Astrocyte (in vitro differentiated cells and primary cell): Measurements from ENCODE around the gene CDC42EP1. TPM values are rescaled to one million over a fixed set of nuclear protein-coding genes. Genes with fewer than 3 reads are reported as not detected.
A peak's percentile ranks its signal among the peaks of the same experiment; 100 is the strongest.

ENCODE experiments used
- DNase-seq: peaks from one replicate; pipeline ENCODE4 v3.0.0-alpha.2; 2010; ENCODE audit warnings: low read depth
- FAIRE-seq: peaks from 2 replicates; lab custom pipeline; 2011; peaks lifted over from hg19 to GRCh38; lab: Jason Lieb, UNC
- H2AFZ ChIP-seq: 2 replicates; pipeline ENCODE4 v1.6.0; 2012; ENCODE audit warnings: low read depth, low read length, inconsistent platforms
- H3K27ac ChIP-seq: 2 replicates; pipeline ENCODE4 v1.5.1; 2011; ENCODE audit warnings: low read depth, low read length, inconsistent platforms
- H3K27me3 ChIP-seq: 2 replicates; pipeline ENCODE4 v1.6.0; 2011; ENCODE audit warnings: low read length, inconsistent platforms; ENCODE audit not compliant: insufficient read depth
- H3K36me3 ChIP-seq: 2 replicates; pipeline ENCODE4 v1.5.1; 2011; ENCODE audit warnings: low read length, inconsistent platforms; ENCODE audit not compliant: insufficient read depth
- H3K4me1 ChIP-seq: 2 replicates; pipeline ENCODE4 v1.5.1; 2011; ENCODE audit warnings: low read length, inconsistent platforms; ENCODE audit not compliant: insufficient read depth
- H3K4me2 ChIP-seq: 2 replicates; pipeline ENCODE4 v1.6.0; 2012; ENCODE audit warnings: low read length, inconsistent platforms
- H3K4me3 ChIP-seq: 2 replicates; pipeline ENCODE4 v1.5.1; 2011; ENCODE audit warnings: low read depth, mild to moderate bottlenecking, low read length, inconsistent platforms; ENCODE audit not compliant: insufficient read depth
- H3K79me2 ChIP-seq: 2 replicates; pipeline ENCODE4 v1.6.0; 2012; ENCODE audit warnings: mild to moderate bottlenecking, low read length, inconsistent platforms; ENCODE audit not compliant: insufficient read depth
- H3K9ac ChIP-seq: 2 replicates; pipeline ENCODE4 v1.6.0; 2012; ENCODE audit warnings: mild to moderate bottlenecking, low read length, inconsistent platforms
- H3K9me3 ChIP-seq: 2 replicates; pipeline ENCODE4 v1.5.1; 2012; ENCODE audit warnings: low read depth, mild to moderate bottlenecking, low read length, inconsistent platforms; ENCODE audit not compliant: insufficient read depth
- H4K20me1 ChIP-seq: 2 replicates; pipeline ENCODE4 v1.6.0; 2012; ENCODE audit warnings: low read length, inconsistent platforms; ENCODE audit not compliant: insufficient read depth
- H3K27ac Mint-ChIP-seq: one replicate; pipeline ENCODE4 v1.8.0; 2021; ENCODE audit warnings: mild to moderate bottlenecking, mixed read lengths; ENCODE audit not compliant: unreplicated experiment
- H3K27me3 Mint-ChIP-seq: one replicate; pipeline ENCODE4 v1.8.0; 2021; ENCODE audit warnings: low read depth, mixed read lengths; ENCODE audit not compliant: unreplicated experiment
- H3K36me3 Mint-ChIP-seq: one replicate; pipeline ENCODE4 v1.8.0; 2021; ENCODE audit warnings: low read depth, mixed read lengths; ENCODE audit not compliant: unreplicated experiment
- H3K4me1 Mint-ChIP-seq: one replicate; pipeline ENCODE4 v1.8.0; 2021; ENCODE audit warnings: low read depth, mixed read lengths; ENCODE audit not compliant: unreplicated experiment
- H3K4me3 Mint-ChIP-seq: one replicate; pipeline ENCODE4 v1.8.0; 2021; ENCODE audit warnings: mild to moderate bottlenecking, moderate library complexity, mixed read lengths; ENCODE audit not compliant: unreplicated experiment
- H3K9me3 Mint-ChIP-seq: one replicate; pipeline ENCODE4 v1.8.0; 2021; ENCODE audit warnings: mild to moderate bottlenecking, mixed read lengths; ENCODE audit not compliant: unreplicated experiment
- EZH2 ChIP-seq: IDR thresholded peaks from 2 replicates; pipeline ENCODE4 v1.6.1; 2012; ENCODE audit warnings: mild to moderate bottlenecking, low read length, inconsistent platforms; ENCODE audit not compliant: insufficient read depth
- total RNA-seq: library from RNA; stranded (reverse); gene quantifications from 2 replicates; pipeline ENCODE4 v1.2.1, GENCODE V29; 2021
- TF ChIP-seq, protein P1 (sequence below): IDR thresholded peaks from 2 replicates; pipeline ENCODE4 v1.5.1; 2011; ENCODE audit warnings: low read depth, mild to moderate bottlenecking, inconsistent platforms, low read length, moderate library complexity; ENCODE audit not compliant: insufficient read depth

Gene CDC42EP1
- total RNA-seq, 1 donor from 2014 or later: 106 TPM

DNA sequence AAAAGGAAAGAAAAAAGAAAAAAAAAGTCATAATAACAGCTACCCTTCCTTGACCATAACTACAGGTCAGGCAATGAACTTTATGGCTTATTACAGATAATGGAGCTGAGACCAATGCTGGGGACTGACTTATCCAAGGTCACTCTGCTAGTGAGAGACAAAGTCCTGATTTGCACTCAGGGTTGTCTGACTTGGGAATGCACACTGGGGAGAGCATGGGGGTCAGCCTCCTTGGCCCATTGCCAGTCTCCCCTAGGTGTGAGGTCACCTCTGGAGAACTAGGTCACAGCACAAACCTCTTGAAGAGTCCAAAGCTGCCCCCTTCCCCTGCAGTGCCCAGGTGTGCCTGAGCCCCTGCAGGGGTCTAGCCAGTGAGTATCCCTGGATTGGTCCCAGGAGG is 5.3 kb upstream of the CDC42EP1 start:
- H2AFZ ChIP-seq: no peak overlapping the region
- H3K27me3 Mint-ChIP-seq: peaks cover 4% of the 10 kb centered on the region
- H3K27ac ChIP-seq: no peak overlapping the region
- no peak for DNase-seq
- no peak overlapping the region for H3K4me3 Mint-ChIP-seq
- no peaks in the 10 kb centered on the region for H3K36me3 Mint-ChIP-seq
- H3K4me1 ChIP-seq: peaks cover 31% of the 10 kb centered on the region
- no peak overlapping the region for H3K27ac Mint-ChIP-seq
- no peak overlapping the region for H3K4me2 ChIP-seq
- H3K27me3 ChIP-seq: no peaks in the 10 kb centered on the region
- no peaks in the 10 kb centered on the region for H3K36me3 ChIP-seq
- peaks cover 31% of the 10 kb centered on the region for H3K4me1 Mint-ChIP-seq
- no peak overlapping the region for H3K9ac ChIP-seq
- H3K9me3 Mint-ChIP-seq: no peaks in the 10 kb centered on the region
- no peak for TF ChIP-seq EZH2
- TF ChIP-seq, protein P1, sequence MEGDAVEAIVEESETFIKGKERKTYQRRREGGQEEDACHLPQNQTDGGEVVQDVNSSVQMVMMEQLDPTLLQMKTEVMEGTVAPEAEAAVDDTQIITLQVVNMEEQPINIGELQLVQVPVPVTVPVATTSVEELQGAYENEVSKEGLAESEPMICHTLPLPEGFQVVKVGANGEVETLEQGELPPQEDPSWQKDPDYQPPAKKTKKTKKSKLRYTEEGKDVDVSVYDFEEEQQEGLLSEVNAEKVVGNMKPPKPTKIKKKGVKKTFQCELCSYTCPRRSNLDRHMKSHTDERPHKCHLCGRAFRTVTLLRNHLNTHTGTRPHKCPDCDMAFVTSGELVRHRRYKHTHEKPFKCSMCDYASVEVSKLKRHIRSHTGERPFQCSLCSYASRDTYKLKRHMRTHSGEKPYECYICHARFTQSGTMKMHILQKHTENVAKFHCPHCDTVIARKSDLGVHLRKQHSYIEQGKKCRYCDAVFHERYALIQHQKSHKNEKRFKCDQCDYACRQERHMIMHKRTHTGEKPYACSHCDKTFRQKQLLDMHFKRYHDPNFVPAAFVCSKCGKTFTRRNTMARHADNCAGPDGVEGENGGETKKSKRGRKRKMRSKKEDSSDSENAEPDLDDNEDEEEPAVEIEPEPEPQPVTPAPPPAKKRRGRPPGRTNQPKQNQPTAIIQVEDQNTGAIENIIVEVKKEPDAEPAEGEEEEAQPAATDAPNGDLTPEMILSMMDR: no peak
- H4K20me1 ChIP-seq: no peaks in the 10 kb centered on the region
- H3K9me3 ChIP-seq: no peaks in the 10 kb centered on the region
- H3K79me2 ChIP-seq: peaks cover 7% of the 10 kb centered on the region
- FAIRE-seq: no peak
- H3K4me3 ChIP-seq: no peak overlapping the region

DNA sequence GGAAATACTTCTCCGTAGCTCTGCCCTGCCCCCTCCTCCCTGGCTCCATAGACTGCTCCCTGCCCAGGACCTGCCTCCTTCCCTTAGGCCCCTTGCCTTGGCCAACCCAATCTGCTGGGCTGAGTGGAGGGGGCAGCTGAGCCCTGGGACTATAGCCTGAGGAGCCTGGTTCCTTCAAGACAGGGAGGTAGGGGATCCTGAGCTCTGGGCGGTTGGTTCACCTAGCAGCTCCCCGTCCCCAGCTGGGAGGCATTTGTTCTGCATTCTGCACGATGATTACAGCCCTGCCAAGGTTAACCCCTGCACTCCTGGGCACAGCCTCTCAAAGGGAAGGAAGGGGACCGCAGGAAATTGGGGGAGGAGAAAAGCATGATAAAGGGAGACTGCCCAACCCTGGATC is 3.6 kb upstream of the CDC42EP1 start:
- peaks cover 4% of the 10 kb centered on the region for H3K27me3 Mint-ChIP-seq
- Histone ChIP-seq H3K9ac (no peak overlapping the region), H3K36me3 (no peaks in the 10 kb centered on the region), H3K27ac (no peak overlapping the region), H3K27me3 (no peaks in the 10 kb centered on the region), H3K79me2 (peaks cover 19% of the 10 kb centered on the region), H3K4me1 (peaks cover 30% of the 10 kb centered on the region), H2AFZ (no peak overlapping the region), H4K20me1 (no peaks in the 10 kb centered on the region), H3K4me3 (no peak overlapping the region), H3K9me3 (no peaks in the 10 kb centered on the region), H3K4me2 (peak overlapping the region; percentile 52)
- FAIRE-seq (no peak), DNase-seq (no peak)
- peaks cover 26% of the 10 kb centered on the region for H3K4me1 Mint-ChIP-seq
- TF ChIP-seq, protein P1: no peak
- no peak for TF ChIP-seq EZH2
- H3K36me3 Mint-ChIP-seq: no peaks in the 10 kb centered on the region
- no peak overlapping the region for H3K4me3 Mint-ChIP-seq
- H3K27ac Mint-ChIP-seq: peak overlapping the region; percentile 69
- H3K9me3 Mint-ChIP-seq: no peaks in the 10 kb centered on the region

DNA sequence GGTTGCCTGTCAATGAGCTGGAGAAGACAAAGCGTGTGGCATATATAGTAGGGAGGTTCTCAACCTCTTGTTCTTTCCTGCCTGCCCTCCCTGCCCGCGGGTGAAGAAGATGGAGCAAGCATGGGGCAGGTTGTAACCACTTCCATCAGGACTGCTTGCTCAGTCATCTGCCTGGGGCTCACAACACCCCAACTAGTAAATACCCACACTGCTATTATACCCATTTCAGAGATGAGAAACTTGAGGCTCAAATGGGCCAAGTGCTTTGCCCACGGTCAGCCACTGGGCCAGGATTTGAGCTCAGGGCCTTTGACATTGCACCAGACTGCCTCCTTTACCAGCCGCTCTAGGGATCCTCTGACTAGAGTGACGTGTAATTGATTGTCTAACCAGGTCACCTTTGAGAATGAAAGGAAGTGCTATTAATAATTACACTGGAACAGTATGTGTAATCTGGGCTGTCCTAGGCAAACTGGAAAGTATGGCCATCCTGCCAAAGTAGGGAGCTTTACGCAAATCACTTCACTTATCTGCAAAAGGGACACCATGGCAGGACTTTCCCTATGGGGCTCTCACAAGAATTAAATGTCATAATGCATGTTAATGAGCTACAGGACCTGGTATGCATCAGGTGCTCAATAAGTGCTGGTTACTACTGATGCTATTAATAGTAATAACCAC is 2.8 kb upstream of the CDC42EP1 start:
- peak overlapping the region; percentile 52 for H3K4me2 ChIP-seq

More for the DNA sequence above, 2.8 kb upstream of the CDC42EP1 start:
- H3K4me3 Mint-ChIP-seq: peak overlapping the region; percentile 27
- peaks cover 4% of the 10 kb centered on the region for H3K27me3 Mint-ChIP-seq
- Histone ChIP-seq H3K27ac (no peak overlapping the region), H3K36me3 (no peaks in the 10 kb centered on the region), H3K9ac (no peak overlapping the region), H3K79me2 (peaks cover 26% of the 10 kb centered on the region), H4K20me1 (peaks cover 7% of the 10 kb centered on the region), H2AFZ (no peak overlapping the region), H3K4me3 (no peak overlapping the region), H3K4me1 (peaks cover 29% of the 10 kb centered on the region), H3K9me3 (no peaks in the 10 kb centered on the region), H3K27me3 (no peaks in the 10 kb centered on the region)
- H3K27ac Mint-ChIP-seq: peak overlapping the region; percentile 69
- DNase-seq: no peak
- no peaks in the 10 kb centered on the region for H3K36me3 Mint-ChIP-seq
- H3K9me3 Mint-ChIP-seq: no peaks in the 10 kb centered on the region
- no peak for TF ChIP-seq EZH2
- TF ChIP-seq, protein P1: no peak
- FAIRE-seq: no peak
- H3K4me1 Mint-ChIP-seq: peaks cover 31% of the 10 kb centered on the region
